Esophagus squamous epithelium (tissue), 4 donors: ENCODE data around the gene OR5P2.

Experiments used
- CTCF ChIP-seq, 6 experiments: fragments of 450-650 bp in 4 of 6; fragments of 200-600 bp in 2 of 6; sonication (generic) in 2 of 6; IDR thresholded peaks; one replicate each; pipeline ENCODE4 v1.5.1; 2016 to 2019; ENCODE audit warnings: antibody characterized with exemption in 6 of 6, mild to moderate bottlenecking in 4 of 6, moderate library complexity in 4 of 6
- POLR2A ChIP-seq, 4 donors: fragments of 450-650 bp; IDR thresholded peaks; one replicate each; pipeline ENCODE4 v1.6.1; 2017; ENCODE audit warnings: antibody characterized with exemption in 4 of 4, mild to moderate bottlenecking in 4 of 4, moderate library complexity in 3 of 4

GRCh38 chr11:7749456-7749855 lies 47.3 kb downstream of the OR5P2 start:
- no peak for TF ChIP-seq POLR2A (IDR thresholded peaks at IDR 0.05)
- TF ChIP-seq CTCF (IDR thresholded peaks at IDR 0.05): no peak
